Left lung (tissue), 10 donors: ENCODE data around the gene FYB1. TPM values are rescaled to one million over a fixed set of nuclear protein-coding genes. Genes with fewer than 3 reads are reported as not detected.

ENCODE experiments used
- ATAC-seq: fragments of 200-7000 bp; cut with Tn5 transposase; one replicate; pipeline ENCODE4 v1.9.1; 2020; ENCODE audit warnings: moderate library complexity
- DNase-seq, 4 donors: peaks; one replicate each; pipeline ENCODE4 v3.0.0-alpha.2; 2013 to 2020
- H3K27ac ChIP-seq, 2 donors: fragments of 200-600 bp; sonication (generic) in 1 of 2; one replicate each; pipeline versions ENCODE4 v1.5.0 to v1.8.0; 2020 to 2021
- H3K27me3 ChIP-seq, 2 donors: fragments of 200-600 bp; sonication (generic) in 1 of 2; one replicate each; pipeline versions ENCODE4 v1.5.0 to v1.8.0; 2020 to 2021
- H3K36me3 ChIP-seq, 2 donors: fragments of 200-600 bp; sonication (generic) in 1 of 2; one replicate each; pipeline versions ENCODE4 v1.5.0 to v1.8.0; 2020 to 2021
- H3K4me1 ChIP-seq, 2 donors: fragments of 200-600 bp; one replicate each; pipeline ENCODE4 v1.8.0; 2021
- H3K4me3 ChIP-seq, 2 donors: fragments of 200-600 bp; sonication (generic) in 1 of 2; one replicate each; pipeline versions ENCODE4 v1.5.0 to v1.8.0; 2020 to 2021; ENCODE audit warnings: mild to moderate bottlenecking in 1 of 2
- H3K9me3 ChIP-seq, 2 donors: fragments of 200-600 bp; sonication (generic) in 1 of 2; one replicate each; pipeline versions ENCODE4 v1.5.0 to v1.8.0; 2020 to 2021
- intact Hi-C, 2 donors: fragments of 100-400 bp; cut with DNase I; formaldehyde crosslinking; loops; one replicate each; pipeline versions ENCODE4 v1.11.2 to v1.14.2; 2022
- polyA plus RNA-seq, 6 donors: library from polyadenylated mRNA; unstranded; fragments of 120-200 nt; gene quantifications; one replicate each; pipeline ENCODE4 v1.2.1, GENCODE V29; 2013; ENCODE audit not compliant: insufficient read length in 6 of 6
- total RNA-seq, 2 donors: library from RNA; stranded (reverse); fragmentation: NEBNext Ultra II Directional; extraction: Animal tissue kit (Norgen Biotek cat#: 25700); gene quantifications; one replicate each; pipeline ENCODE4 v1.2.1, GENCODE V29; 2021
- TF ChIP-seq, protein P1 (sequence below), 2 donors: fragments of 200-600 bp; sonication (generic) in 1 of 2; IDR thresholded peaks; one replicate each; pipeline versions ENCODE4 v1.5.0 to v1.8.0; 2021; ENCODE audit warnings: antibody characterized with exemption in 2 of 2
- donor health status: DM: no; HTN: yes; CAD: no.
- donor health status: DM: no; HTN: no; CAD: no.

FYB1 gene
- total and polyA plus RNA-seq, 8 donors, result 3.4 to 93.7 (median 4.4) TPM

DNA sequence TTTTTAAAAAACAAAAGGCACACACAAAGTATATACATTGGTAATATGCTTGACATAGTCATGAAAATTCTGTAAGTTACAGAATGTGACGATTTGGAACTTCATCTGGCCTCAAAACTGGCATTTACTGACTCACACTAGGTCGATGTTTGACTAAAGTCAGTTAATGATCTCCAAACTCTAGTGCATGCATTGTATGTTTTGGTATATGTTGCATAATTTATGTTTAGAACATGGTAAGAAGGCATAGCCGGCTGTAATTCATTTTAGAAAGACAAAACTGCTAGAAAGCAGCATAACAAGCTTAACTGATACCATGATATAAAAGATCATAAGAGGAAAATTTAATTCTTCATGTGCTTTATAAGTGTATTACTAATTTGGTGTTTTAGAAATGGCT is 86.6 kb downstream of the FYB1 start:
- Histone ChIP-seq H3K36me3 (peaks cover 0 to 79% of the 10 kb centered on the region in 2 donors), H3K9me3 (no peaks in the 10 kb centered on the region), H3K4me3 (no peak overlapping the region), H3K4me1 (no peaks in the 10 kb centered on the region), H3K27ac (no peak overlapping the region), H3K27me3 (no peaks in the 10 kb centered on the region)
- intact Hi-C loops, result no loop called here
- TF ChIP-seq, protein P1, sequence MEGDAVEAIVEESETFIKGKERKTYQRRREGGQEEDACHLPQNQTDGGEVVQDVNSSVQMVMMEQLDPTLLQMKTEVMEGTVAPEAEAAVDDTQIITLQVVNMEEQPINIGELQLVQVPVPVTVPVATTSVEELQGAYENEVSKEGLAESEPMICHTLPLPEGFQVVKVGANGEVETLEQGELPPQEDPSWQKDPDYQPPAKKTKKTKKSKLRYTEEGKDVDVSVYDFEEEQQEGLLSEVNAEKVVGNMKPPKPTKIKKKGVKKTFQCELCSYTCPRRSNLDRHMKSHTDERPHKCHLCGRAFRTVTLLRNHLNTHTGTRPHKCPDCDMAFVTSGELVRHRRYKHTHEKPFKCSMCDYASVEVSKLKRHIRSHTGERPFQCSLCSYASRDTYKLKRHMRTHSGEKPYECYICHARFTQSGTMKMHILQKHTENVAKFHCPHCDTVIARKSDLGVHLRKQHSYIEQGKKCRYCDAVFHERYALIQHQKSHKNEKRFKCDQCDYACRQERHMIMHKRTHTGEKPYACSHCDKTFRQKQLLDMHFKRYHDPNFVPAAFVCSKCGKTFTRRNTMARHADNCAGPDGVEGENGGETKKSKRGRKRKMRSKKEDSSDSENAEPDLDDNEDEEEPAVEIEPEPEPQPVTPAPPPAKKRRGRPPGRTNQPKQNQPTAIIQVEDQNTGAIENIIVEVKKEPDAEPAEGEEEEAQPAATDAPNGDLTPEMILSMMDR (IDR thresholded peaks at IDR 0.05), result no peak
- ATAC-seq (no peak), DNase-seq (no peak)

- no peaks in the 10 kb centered on the region for H3K4me1 ChIP-seq
- no peak for ATAC-seq
- TF ChIP-seq, protein P1 (IDR thresholded peaks at IDR 0.05), result no peak
These were observed 87.3 kb downstream of the FYB1 start for GRCh38 chr5:39132128-39132447.

GRCh38 chr5:39131210-39132127 is 87.9 kb downstream of the FYB1 start:
- TF ChIP-seq, protein P1 (IDR thresholded peaks at IDR 0.05), result no peak
- ATAC-seq, result no peak

More at GRCh38 chr5:39132128-39132447, 87.3 kb downstream of the FYB1 start:
- Histone ChIP-seq H3K9me3 (no peaks in the 10 kb centered on the region), H3K36me3 (peaks cover 0 to 75% of the 10 kb centered on the region in 2 donors), H3K4me3 (no peak overlapping the region), H3K27me3 (no peaks in the 10 kb centered on the region), H3K27ac (no peak overlapping the region)
- intact Hi-C loops, result no loop called here
- no peak for DNase-seq

DNA sequence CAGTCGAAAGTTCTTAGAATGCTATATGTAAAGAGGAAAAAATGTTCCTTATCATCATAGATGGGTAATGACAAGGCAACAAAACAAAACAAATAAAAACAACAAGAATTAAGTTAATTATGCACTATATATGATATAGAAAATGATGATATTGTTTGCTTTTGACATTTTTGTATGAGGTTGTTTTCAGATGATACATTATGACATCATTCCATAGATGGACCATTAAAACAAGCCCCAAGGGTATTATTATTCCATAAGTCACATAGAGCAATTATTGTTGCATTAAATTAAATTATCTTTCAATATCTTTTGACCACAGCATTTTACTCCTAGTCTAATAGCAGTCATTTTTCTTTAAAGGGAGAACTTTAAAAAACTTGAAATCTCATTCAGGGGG is 88.6 kb downstream of the FYB1 start:
- Histone ChIP-seq H3K27ac (no peak overlapping the region), H3K27me3 (no peaks in the 10 kb centered on the region), H3K4me3 (no peak overlapping the region), H3K36me3 (peaks cover 0 to 75% of the 10 kb centered on the region in 2 donors), H3K9me3 (no peaks in the 10 kb centered on the region), H3K4me1 (no peaks in the 10 kb centered on the region)
- TF ChIP-seq, protein P1 (IDR thresholded peaks at IDR 0.05), result no peak
- intact Hi-C loops, result no loop called here
- ATAC-seq (no peak), DNase-seq (no peak)

More at GRCh38 chr5:39131210-39132127, 87.9 kb downstream of the FYB1 start:
- Histone ChIP-seq H3K27me3 (no peaks in the 10 kb centered on the region), H3K36me3 (peaks cover 0 to 75% of the 10 kb centered on the region in 2 donors), H3K4me3 (no peak overlapping the region), H3K9me3 (no peaks in the 10 kb centered on the region), H3K4me1 (no peaks in the 10 kb centered on the region), H3K27ac (no peak overlapping the region)
- no peak for DNase-seq
- intact Hi-C loops, result no loop called here

DNA sequence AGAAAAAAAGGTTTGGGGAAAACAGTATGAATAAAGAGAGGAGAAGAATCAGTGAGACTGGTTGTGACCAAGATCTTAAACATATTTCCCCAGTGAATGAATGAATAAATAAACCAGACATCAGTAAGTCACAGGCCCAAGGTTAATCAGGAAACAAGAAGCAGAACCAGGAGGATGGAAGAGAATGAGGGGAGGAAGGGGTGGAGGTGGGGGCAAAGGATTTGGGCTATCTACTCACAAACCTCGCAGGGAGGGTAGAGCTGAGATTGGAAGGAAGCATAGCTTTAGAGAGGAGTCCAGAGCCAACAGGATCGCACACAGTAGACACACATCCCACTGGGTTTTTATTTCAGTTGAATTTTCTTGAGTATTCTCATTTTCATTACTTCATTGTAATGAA is 97.4 kb downstream of the FYB1 start:
- ATAC-seq, result no peak
- DNase-seq, result no peak
- Histone ChIP-seq H3K36me3 (peaks cover 0 to 80% of the 10 kb centered on the region in 2 donors), H3K27me3 (peaks cover 0 to 10% of the 10 kb centered on the region in 2 donors), H3K9me3 (no peaks in the 10 kb centered on the region), H3K4me1 (no peaks in the 10 kb centered on the region), H3K27ac (no peak overlapping the region), H3K4me3 (no peak overlapping the region)
- TF ChIP-seq, protein P1 (IDR thresholded peaks at IDR 0.05), result no peak
- intact Hi-C loops, result no loop called here
